GM18858 (cell line): Measurements from ENCODE around the gene PSMB5.

Experiments used
- ATAC-seq: cut with Tn5 transposase; IDR thresholded peaks from one replicate; pipeline ENCODE4 v1.9.1; 2021; ENCODE audit not compliant: unreplicated experiment

Gene PSMB5

GRCh38 chr14:23034498-23035302 lies at the start of gene PSMB5:
Gene PSMB5 (minus strand): TSS chr14:23034900. CDS start chr14:23034881, 19 bp downstream.
- peak; percentile 81 for ATAC-seq

GRCh38 chr14:23080474-23080873 lies 45.8 kb upstream of the PSMB5 start:
- ATAC-seq: no peak

GRCh38 chr14:23079716-23080115 lies 45.0 kb upstream of the PSMB5 start:
- ATAC-seq: no peak

- ATAC-seq: no peak
These were observed 44.0 kb upstream of the PSMB5 start for GRCh38 chr14:23078692-23079116.

- ATAC-seq: no peak
These were observed 43.3 kb upstream of the PSMB5 start for GRCh38 chr14:23077962-23078361.

- no peak for ATAC-seq
These were observed 42.2 kb upstream of the PSMB5 start for GRCh38 chr14:23076785-23077408.

GRCh38 chr14:23074906-23075305 lies 40.2 kb upstream of the PSMB5 start:
- ATAC-seq: no peak

GRCh38 chr14:23071921-23072539 lies 37.3 kb upstream of the PSMB5 start:
- no peak for ATAC-seq

- peak; percentile 75 for ATAC-seq
These were observed 36.7 kb upstream of the PSMB5 start for GRCh38 chr14:23071244-23071920.

GRCh38 chr14:23070262-23071129 lies 35.8 kb upstream of the PSMB5 start:
- ATAC-seq: no peak

GRCh38 chr14:23069413-23069806 lies 34.7 kb upstream of the PSMB5 start:
- no peak for ATAC-seq

GRCh38 chr14:23068789-23069412 lies 34.2 kb upstream of the PSMB5 start:
- ATAC-seq: peak; percentile 64

GRCh38 chr14:23067847-23068788 lies 33.4 kb upstream of the PSMB5 start:
- no peak for ATAC-seq

- no peak for ATAC-seq
These were observed 32.4 kb upstream of the PSMB5 start for GRCh38 chr14:23066855-23067744.

- no peak for ATAC-seq
These were observed 31.7 kb upstream of the PSMB5 start for GRCh38 chr14:23066368-23066767.

GRCh38 chr14:23063601-23064000 lies 28.9 kb upstream of the PSMB5 start:
- ATAC-seq: no peak

- no peak for ATAC-seq
These were observed 27.3 kb upstream of the PSMB5 start for GRCh38 chr14:23062002-23062401.
